HG03575 (cell line): ENCODE results near the gene CUBN.

Experiments used
- ATAC-seq: cut with Tn5 transposase; IDR thresholded peaks from one replicate; pipeline ENCODE4 v1.9.1; 2021; ENCODE audit not compliant: unreplicated experiment, insufficient number of reproducible peaks, low FRiP score; ENCODE audit errors: extremely low read depth

Gene CUBN

GRCh38 chr10:17004801-17005380 lies 124.7 kb downstream of the CUBN start:
- no peak for ATAC-seq

- ATAC-seq = no peak
These were observed 125.8 kb downstream of the CUBN start for GRCh38 chr10:17003651-17004286.

GRCh38 chr10:17003151-17003550 lies 126.5 kb downstream of the CUBN start:
- no peak for ATAC-seq

- ATAC-seq = no peak
These were observed 127.5 kb downstream of the CUBN start for GRCh38 chr10:17001961-17002749.

- ATAC-seq = no peak
These were observed 128.3 kb downstream of the CUBN start for GRCh38 chr10:17001297-17001744.

GRCh38 chr10:16999665-17000451 lies 129.8 kb downstream of the CUBN start:
- no peak for ATAC-seq

- no peak for ATAC-seq
These were observed 133.1 kb downstream of the CUBN start for GRCh38 chr10:16996530-16996964.

- ATAC-seq = no peak
These were observed 133.6 kb downstream of the CUBN start for GRCh38 chr10:16995867-16996529.

GRCh38 chr10:16993186-16993585 lies 136.4 kb downstream of the CUBN start:
- ATAC-seq = no peak

GRCh38 chr10:16992611-16993119 lies 136.9 kb downstream of the CUBN start:
- no peak for ATAC-seq

GRCh38 chr10:16991011-16991410 lies 138.6 kb downstream of the CUBN start:
- no peak for ATAC-seq

GRCh38 chr10:16989826-16990293 lies 139.8 kb downstream of the CUBN start:
- no peak for ATAC-seq

- ATAC-seq = no peak
These were observed 140.7 kb downstream of the CUBN start for GRCh38 chr10:16988900-16989299.

GRCh38 chr10:16987976-16988610 lies 141.5 kb downstream of the CUBN start:
- no peak for ATAC-seq

- no peak for ATAC-seq
These were observed 142.4 kb downstream of the CUBN start for GRCh38 chr10:16987206-16987621.

- no peak for ATAC-seq
These were observed 143.0 kb downstream of the CUBN start for GRCh38 chr10:16986406-16987205.

GRCh38 chr10:16986082-16986405 lies 143.6 kb downstream of the CUBN start:
- ATAC-seq = no peak
